ENCODE results near the gene SBK1. TPM values are rescaled to one million over a fixed set of nuclear protein-coding genes. Genes with fewer than 3 reads are reported as not detected.
"Not testable (repeated sequence)": the region's sequence is repeated elsewhere in the genome, so short reads cannot be mapped to it uniquely, and the experiment has no call there.

SBK1 gene
- total RNA-seq, 1 donor from 2014 or later: 1.5 TPM

DNA sequence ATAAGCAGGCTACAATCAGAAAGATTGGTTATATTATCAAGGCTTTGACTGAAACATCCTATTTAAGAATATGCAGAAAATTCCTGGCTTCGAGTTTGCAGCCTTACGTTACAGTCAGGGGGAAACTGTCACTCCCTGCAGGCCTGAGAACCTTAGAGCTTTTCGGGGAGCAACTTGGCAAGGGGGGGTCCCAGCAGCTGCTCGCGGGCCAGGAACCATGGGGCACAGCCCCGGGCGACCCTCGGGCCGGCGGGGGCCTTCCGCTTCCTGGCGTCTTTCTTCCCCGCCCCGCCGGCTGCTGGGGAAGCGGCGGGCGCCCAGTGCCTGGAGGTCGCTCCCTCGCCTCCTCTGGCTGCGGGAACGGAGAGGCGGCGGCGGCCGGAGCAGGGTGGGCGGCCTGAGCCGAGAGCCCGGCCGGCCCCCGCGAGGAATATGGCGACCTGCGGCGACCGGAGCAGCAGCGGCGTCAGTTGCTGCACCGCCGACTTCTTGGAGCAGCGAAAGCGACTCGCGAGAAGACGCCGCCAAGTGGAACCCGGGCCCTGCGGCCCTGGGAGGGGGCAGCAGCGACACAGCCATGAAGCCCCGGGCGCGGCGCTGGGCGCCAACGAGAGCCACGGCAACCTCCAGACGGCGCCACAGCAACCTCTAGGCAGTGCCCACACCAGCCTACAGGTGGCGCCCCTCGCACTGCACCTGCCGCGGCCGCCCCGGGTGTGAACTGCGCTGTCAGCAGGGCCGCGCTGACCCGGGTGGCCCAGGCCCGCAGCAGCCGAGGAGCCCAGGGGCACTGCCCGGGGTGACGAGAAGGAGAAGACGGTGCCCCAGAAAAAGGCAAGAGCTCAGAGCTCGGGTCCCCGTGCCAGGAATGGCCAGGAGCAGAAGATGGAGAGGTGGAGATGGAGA lies 72.2 kb downstream of the SBK1 start:
- H3K27ac Mint-ChIP-seq; intact Hi-C loops (cut with micrococcal nuclease); H3K4me1 Mint-ChIP-seq; DNase-seq; H3K27me3 Mint-ChIP-seq; H3K4me3 Mint-ChIP-seq; H3K9me3 Mint-ChIP-seq; H3K36me3 Mint-ChIP-seq (ENCODE audit: low read depth): not testable (repeated sequence)

- H3K27ac Mint-ChIP-seq; H3K36me3 Mint-ChIP-seq (ENCODE audit: low read depth); H3K4me3 Mint-ChIP-seq; H3K27me3 Mint-ChIP-seq; H3K4me1 Mint-ChIP-seq; intact Hi-C loops (cut with micrococcal nuclease); H3K9me3 Mint-ChIP-seq: not testable (repeated sequence)
- peak; percentile 46 for DNase-seq
These were observed 75.6 kb downstream of the SBK1 start for GRCh38 chr16:28367926-28368325.

Other genes starting within 250 kb of the SBK1 start
- gene GSG1L, start 228.8 kb upstream of the SBK1 start, total RNA-seq: not detected in 2 replicates
- gene XPO6, start 80.6 kb upstream of the SBK1 start, total RNA-seq: 230 and 245 TPM in 2 replicates
- 3.0 and 3.2 TPM in 2 replicates for gene NPIPB6, start 71.0 kb downstream of the SBK1 start, total RNA-seq
- gene EIF3CL, start 111.3 kb downstream of the SBK1 start, total RNA-seq: 174 and 212 TPM in 2 replicates
- not detected in 2 replicates for gene NPIPB7, start 179.8 kb downstream of the SBK1 start, total RNA-seq
- gene CLN3, start 199.5 kb downstream of the SBK1 start, total RNA-seq: 26.1 and 27.7 TPM in 2 replicates
- gene APOBR, start 202.1 kb downstream of the SBK1 start, total RNA-seq: 4.0 and 4.1 TPM in 2 replicates
- not detected in 2 replicates for gene IL27, start 214.3 kb downstream of the SBK1 start, total RNA-seq
- gene NUPR1, start 246.4 kb downstream of the SBK1 start, total RNA-seq: not detected in 2 replicates

Data from activated CD4-positive, alpha-beta T cell treated with anti-CD3 and anti-CD28 coated beads, Interleukin-2, amount 10 ng/mL, durations not matched to agents 24 days and 14 days (primary cell).